SK-N-SH treated with all-trans-retinoic acid at 6 μM for 48 hours (cell line): Measurements from ENCODE around the gene RAP1GAP.

Experiments
- ATAC-seq: fragments of 200-7000 bp; cut with Tn5 transposase; 3 replicates; pipeline ENCODE4 v1.9.1; 2020; ENCODE audit warnings: mild to moderate bottlenecking, moderate library complexity
- ARNTL ChIP-seq: fragments of 450-650 bp; formaldehyde crosslinking; IDR thresholded peaks from 2 replicates; pipeline ENCODE4 v1.5.0; 2020; ENCODE audit warnings: low read depth, mild to moderate bottlenecking, moderate library complexity, borderline replicate concordance
- BACH2 ChIP-seq: fragments of 250-450 bp; sonication (Bioruptor Pico); IDR thresholded peaks from 2 replicates; pipeline ENCODE4 v1.9.0; 2021; ENCODE audit warnings: mild to moderate bottlenecking, borderline replicate concordance
- CREB5 ChIP-seq: fragments of 250-450 bp; sonication (Bioruptor Pico); IDR thresholded peaks from 2 replicates; pipeline ENCODE4 v1.5.1; 2020; ENCODE audit warnings: low read depth, mild to moderate bottlenecking, moderate library complexity
- CSDC2 ChIP-seq: fragments of 250-450 bp; sonication (Bioruptor Pico); IDR thresholded peaks from 2 replicates; pipeline ENCODE4 v1.5.0; 2020; ENCODE audit warnings: mild to moderate bottlenecking, moderate library complexity
- ESRRG ChIP-seq: fragments of 250-450 bp; sonication (Bioruptor Pico); IDR thresholded peaks from 2 replicates; pipeline ENCODE4 v1.6.1; 2021; ENCODE audit warnings: mild to moderate bottlenecking
- GLIS3 ChIP-seq: fragments of 250-450 bp; sonication (Bioruptor Pico); IDR thresholded peaks from 2 replicates; pipeline ENCODE4 v1.5.0; 2020; ENCODE audit warnings: mild to moderate bottlenecking, moderate library complexity
- ISL1 ChIP-seq: fragments of 250-450 bp; sonication (Bioruptor Pico); IDR thresholded peaks from 2 replicates; pipeline ENCODE4 v2.1.2; 2022; ENCODE audit warnings: mild to moderate bottlenecking, moderate library complexity
- OSR1 ChIP-seq: fragments of 250-450 bp; sonication (Bioruptor Pico); IDR thresholded peaks from 2 replicates; pipeline ENCODE4 v1.8.0; 2022; ENCODE audit warnings: moderate library complexity, mild to moderate bottlenecking, inconsistent platforms
- POU6F1 ChIP-seq: fragments of 250-450 bp; sonication (Bioruptor Pico); IDR thresholded peaks from 2 replicates; pipeline ENCODE4 v1.8.0; 2021; ENCODE audit warnings: low read depth, mild to moderate bottlenecking, moderate library complexity, borderline replicate concordance
- PPARA ChIP-seq: fragments of 250-450 bp; sonication (Bioruptor Pico); IDR thresholded peaks from 2 replicates; pipeline ENCODE4 v1.5.0; 2020; ENCODE audit warnings: mild to moderate bottlenecking, borderline replicate concordance
- RARB ChIP-seq: fragments of 250-450 bp; sonication (Bioruptor Pico); IDR thresholded peaks from 2 replicates; pipeline ENCODE4 v1.8.0; 2021; ENCODE audit warnings: mild to moderate bottlenecking, moderate library complexity
- SNAI2 ChIP-seq: fragments of 250-450 bp; sonication (Bioruptor Pico); IDR thresholded peaks from 2 replicates; pipeline ENCODE4 v1.5.0; 2020; ENCODE audit warnings: mild to moderate bottlenecking, moderate library complexity
- TCF4 ChIP-seq: fragments of 250-450 bp; sonication (Bioruptor Pico); IDR thresholded peaks from 2 replicates; pipeline ENCODE4 v1.8.0; 2021; ENCODE audit warnings: mild to moderate bottlenecking, moderate library complexity, borderline replicate concordance
- TOX ChIP-seq: fragments of 250-450 bp; sonication (Bioruptor Pico); IDR thresholded peaks from 2 replicates; pipeline ENCODE4 v1.8.0; 2021; ENCODE audit warnings: mild to moderate bottlenecking, moderate library complexity, borderline replicate concordance
- ZC3H10 ChIP-seq: fragments of 250-450 bp; sonication (Bioruptor Pico); IDR thresholded peaks from 2 replicates; pipeline ENCODE4 v1.5.1; 2021; ENCODE audit warnings: mild to moderate bottlenecking, moderate library complexity
- ZFP30 ChIP-seq: fragments of 450-650 bp; formaldehyde crosslinking; IDR thresholded peaks from 2 replicates; pipeline ENCODE4 v1.5.0; 2022; ENCODE audit warnings: mild to moderate bottlenecking, moderate library complexity
- ZNF565 ChIP-seq: fragments of 450-650 bp; formaldehyde crosslinking; conservative IDR thresholded peaks from 2 replicates; pipeline ENCODE4 v1.5.0; 2020; ENCODE audit warnings: low read depth, mild to moderate bottlenecking, moderate library complexity
- ZNF70 ChIP-seq: fragments of 450-650 bp; formaldehyde crosslinking; IDR thresholded peaks from 2 replicates; pipeline ENCODE4 v1.5.0; 2020; ENCODE audit warnings: mild to moderate bottlenecking, moderate library complexity
- TF ChIP-seq, protein P1 (sequence below): fragments of 250-450 bp; sonication (Bioruptor Pico); IDR thresholded peaks from 2 replicates; pipeline ENCODE4 v1.8.0; 2020; ENCODE audit warnings: mild to moderate bottlenecking, moderate library complexity, borderline replicate concordance
- TF ChIP-seq, protein P2 (sequence below): fragments of 250-450 bp; sonication (Bioruptor Pico); IDR thresholded peaks from 2 replicates; pipeline ENCODE4 v1.5.1; 2021; ENCODE audit warnings: mild to moderate bottlenecking, moderate library complexity
- TF ChIP-seq, protein P3 (sequence below): fragments of 250-450 bp; sonication (Bioruptor Pico); IDR thresholded peaks from 2 replicates; pipeline ENCODE4 v1.5.0; 2020; ENCODE audit warnings: mild to moderate bottlenecking, moderate library complexity

RAP1GAP gene

GRCh38 chr1:21661886-21662285 is 7.3 kb downstream of the RAP1GAP start:
- no peak for ATAC-seq
- no peak for TF ChIP-seq CSDC2 (CRISPR knock-in tag)
- TF ChIP-seq TOX (CRISPR knock-in tag): no peak
- TF ChIP-seq ZC3H10 (CRISPR knock-in tag): no peak
- TF ChIP-seq, protein P1, sequence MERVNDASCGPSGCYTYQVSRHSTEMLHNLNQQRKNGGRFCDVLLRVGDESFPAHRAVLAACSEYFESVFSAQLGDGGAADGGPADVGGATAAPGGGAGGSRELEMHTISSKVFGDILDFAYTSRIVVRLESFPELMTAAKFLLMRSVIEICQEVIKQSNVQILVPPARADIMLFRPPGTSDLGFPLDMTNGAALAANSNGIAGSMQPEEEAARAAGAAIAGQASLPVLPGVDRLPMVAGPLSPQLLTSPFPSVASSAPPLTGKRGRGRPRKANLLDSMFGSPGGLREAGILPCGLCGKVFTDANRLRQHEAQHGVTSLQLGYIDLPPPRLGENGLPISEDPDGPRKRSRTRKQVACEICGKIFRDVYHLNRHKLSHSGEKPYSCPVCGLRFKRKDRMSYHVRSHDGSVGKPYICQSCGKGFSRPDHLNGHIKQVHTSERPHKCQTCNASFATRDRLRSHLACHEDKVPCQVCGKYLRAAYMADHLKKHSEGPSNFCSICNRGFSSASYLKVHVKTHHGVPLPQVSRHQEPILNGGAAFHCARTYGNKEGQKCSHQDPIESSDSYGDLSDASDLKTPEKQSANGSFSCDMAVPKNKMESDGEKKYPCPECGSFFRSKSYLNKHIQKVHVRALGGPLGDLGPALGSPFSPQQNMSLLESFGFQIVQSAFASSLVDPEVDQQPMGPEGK (CRISPR knock-in tag): no peak
- TF ChIP-seq CREB5 (CRISPR knock-in tag): no peak
- no peak for TF ChIP-seq ARNTL
- no peak for TF ChIP-seq ZFP30 (CRISPR knock-in tag)
- no peak for TF ChIP-seq ZNF565 (CRISPR knock-in tag)
- no peak for TF ChIP-seq ZNF70 (CRISPR knock-in tag)
- no peak for TF ChIP-seq PPARA (CRISPR knock-in tag)
- no peak for TF ChIP-seq OSR1 (CRISPR knock-in tag)
- TF ChIP-seq TCF4 (CRISPR knock-in tag): no peak
- TF ChIP-seq RARB (CRISPR knock-in tag): no peak
- TF ChIP-seq ISL1: no peak
- TF ChIP-seq SNAI2 (CRISPR knock-in tag): no peak
- TF ChIP-seq, protein P2, sequence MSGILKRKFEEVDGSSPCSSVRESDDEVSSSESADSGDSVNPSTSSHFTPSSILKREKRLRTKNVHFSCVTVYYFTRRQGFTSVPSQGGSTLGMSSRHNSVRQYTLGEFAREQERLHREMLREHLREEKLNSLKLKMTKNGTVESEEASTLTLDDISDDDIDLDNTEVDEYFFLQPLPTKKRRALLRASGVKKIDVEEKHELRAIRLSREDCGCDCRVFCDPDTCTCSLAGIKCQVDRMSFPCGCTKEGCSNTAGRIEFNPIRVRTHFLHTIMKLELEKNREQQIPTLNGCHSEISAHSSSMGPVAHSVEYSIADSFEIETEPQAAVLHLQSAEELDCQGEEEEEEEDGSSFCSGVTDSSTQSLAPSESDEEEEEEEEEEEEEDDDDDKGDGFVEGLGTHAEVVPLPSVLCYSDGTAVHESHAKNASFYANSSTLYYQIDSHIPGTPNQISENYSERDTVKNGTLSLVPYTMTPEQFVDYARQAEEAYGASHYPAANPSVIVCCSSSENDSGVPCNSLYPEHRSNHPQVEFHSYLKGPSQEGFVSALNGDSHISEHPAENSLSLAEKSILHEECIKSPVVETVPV (CRISPR knock-in tag): no peak
- TF ChIP-seq, protein P3, sequence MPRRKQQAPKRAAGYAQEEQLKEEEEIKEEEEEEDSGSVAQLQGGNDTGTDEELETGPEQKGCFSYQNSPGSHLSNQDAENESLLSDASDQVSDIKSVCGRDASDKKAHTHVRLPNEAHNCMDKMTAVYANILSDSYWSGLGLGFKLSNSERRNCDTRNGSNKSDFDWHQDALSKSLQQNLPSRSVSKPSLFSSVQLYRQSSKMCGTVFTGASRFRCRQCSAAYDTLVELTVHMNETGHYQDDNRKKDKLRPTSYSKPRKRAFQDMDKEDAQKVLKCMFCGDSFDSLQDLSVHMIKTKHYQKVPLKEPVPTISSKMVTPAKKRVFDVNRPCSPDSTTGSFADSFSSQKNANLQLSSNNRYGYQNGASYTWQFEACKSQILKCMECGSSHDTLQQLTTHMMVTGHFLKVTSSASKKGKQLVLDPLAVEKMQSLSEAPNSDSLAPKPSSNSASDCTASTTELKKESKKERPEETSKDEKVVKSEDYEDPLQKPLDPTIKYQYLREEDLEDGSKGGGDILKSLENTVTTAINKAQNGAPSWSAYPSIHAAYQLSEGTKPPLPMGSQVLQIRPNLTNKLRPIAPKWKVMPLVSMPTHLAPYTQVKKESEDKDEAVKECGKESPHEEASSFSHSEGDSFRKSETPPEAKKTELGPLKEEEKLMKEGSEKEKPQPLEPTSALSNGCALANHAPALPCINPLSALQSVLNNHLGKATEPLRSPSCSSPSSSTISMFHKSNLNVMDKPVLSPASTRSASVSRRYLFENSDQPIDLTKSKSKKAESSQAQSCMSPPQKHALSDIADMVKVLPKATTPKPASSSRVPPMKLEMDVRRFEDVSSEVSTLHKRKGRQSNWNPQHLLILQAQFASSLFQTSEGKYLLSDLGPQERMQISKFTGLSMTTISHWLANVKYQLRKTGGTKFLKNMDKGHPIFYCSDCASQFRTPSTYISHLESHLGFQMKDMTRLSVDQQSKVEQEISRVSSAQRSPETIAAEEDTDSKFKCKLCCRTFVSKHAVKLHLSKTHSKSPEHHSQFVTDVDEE: no peak
- no peak for TF ChIP-seq BACH2
- TF ChIP-seq ESRRG (CRISPR knock-in tag): no peak

- ATAC-seq: no peak
- no peak for TF ChIP-seq RARB (CRISPR knock-in tag)
- no peak for TF ChIP-seq ISL1
- no peak for TF ChIP-seq ZNF565 (CRISPR knock-in tag)
- no peak for TF ChIP-seq ZFP30 (CRISPR knock-in tag)
Observed at GRCh38 chr1:21659924-21660326, 9.2 kb downstream of the RAP1GAP start.

DNA sequence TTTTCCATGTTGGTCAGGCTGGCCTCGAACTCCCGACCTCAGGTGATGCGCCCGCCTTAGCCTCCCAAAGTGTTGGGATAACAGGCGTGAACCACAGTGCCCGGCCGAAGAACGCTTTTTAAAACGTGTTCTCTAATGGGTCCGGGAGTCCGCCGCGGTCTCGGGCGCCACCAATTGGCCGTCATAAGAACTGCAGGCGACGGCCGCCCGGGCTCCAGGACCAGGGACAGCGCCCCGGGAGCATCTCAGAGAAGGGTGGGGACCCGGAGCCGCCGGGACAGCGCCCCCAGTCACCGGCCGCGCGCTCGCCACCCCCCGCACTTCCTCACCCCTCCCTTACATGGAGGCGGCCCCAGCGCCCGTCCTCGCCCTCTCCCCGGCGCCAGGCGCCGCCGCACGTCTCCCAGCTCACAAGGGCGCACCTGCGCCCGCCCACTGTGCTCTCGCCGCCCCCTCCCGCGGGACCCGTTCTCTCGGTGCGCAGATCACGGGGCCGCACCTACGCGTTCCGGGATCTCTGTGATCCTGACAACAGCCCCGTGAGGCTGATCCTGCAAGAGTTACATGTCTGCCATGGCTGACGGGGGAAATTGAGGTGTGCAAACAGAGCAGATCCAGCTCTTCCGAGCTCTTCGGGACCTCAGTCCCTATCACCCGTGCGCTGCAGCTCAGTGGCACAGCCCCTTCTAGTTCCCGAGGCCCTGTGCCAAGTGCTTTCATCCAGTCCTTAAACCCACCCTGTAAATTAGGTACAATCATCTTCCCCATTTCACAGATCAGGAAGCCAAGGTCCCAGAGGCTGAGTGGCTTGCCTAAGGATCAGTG is 9.8 kb downstream of the RAP1GAP start:
- ATAC-seq: peak; percentile 84
- no peak for TF ChIP-seq ZNF70 (CRISPR knock-in tag)
- no peak for TF ChIP-seq OSR1 (CRISPR knock-in tag)
- no peak for TF ChIP-seq POU6F1 (CRISPR knock-in tag)
- TF ChIP-seq ESRRG (CRISPR knock-in tag): no peak
- TF ChIP-seq TOX (CRISPR knock-in tag): no peak
- TF ChIP-seq CREB5 (CRISPR knock-in tag): no peak
- TF ChIP-seq CSDC2 (CRISPR knock-in tag): peak; percentile 94
- no peak for TF ChIP-seq RARB (CRISPR knock-in tag)
- 0 out of 2 replicates have a peak, but pooled peaks have one; percentile 50 for TF ChIP-seq GLIS3 (CRISPR knock-in tag)
- TF ChIP-seq, protein P2 (CRISPR knock-in tag): no peak
- TF ChIP-seq ZNF565 (CRISPR knock-in tag): no peak
- peak; percentile 31; the same call in 1 of the 2 replicates for TF ChIP-seq ISL1
- no peak for TF ChIP-seq ZFP30 (CRISPR knock-in tag)
- TF ChIP-seq, protein P1 (CRISPR knock-in tag): peak; percentile 92; the same call in 1 of the 2 replicates
- no peak for TF ChIP-seq ZC3H10 (CRISPR knock-in tag)
